ENCODE measurements around the gene OR4F6. TPM values are rescaled to one million over a fixed set of nuclear protein-coding genes. Genes with fewer than 3 reads are reported as not detected.

Gene OR4F6
- total RNA-seq, 1 experiment from 2014 or later = not detected

DNA sequence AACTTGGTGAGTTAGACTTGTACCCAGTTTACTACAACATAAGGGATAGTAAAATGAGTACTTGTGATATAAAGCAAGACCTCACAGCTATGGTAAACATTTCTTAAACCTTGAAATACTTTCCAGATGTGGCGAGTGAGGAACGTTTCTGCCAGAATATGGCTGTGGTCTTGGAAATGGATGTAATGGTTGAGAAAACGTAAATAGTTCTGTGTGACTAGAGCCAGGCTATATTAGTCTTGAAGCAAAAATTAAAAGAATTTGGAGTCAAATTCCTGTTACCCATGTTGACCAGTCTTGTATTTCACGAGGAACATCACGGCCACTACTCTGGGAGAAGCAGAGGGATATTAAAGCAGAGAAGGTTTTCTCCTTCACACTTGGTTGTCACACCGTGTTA is 23.9 kb downstream of the OR4F6 start:
- ChIA-PET CTCF (no interaction called here), POLR2A (no interaction called here)
- no peak for DNase-seq (ENCODE audit: low spot score)
- Mint-ChIP-seq H3K4me3 (no peak overlapping the region), H3K4me1 (no peaks in the 10 kb centered on the region), H3K27me3 (ENCODE audit: low read depth) (peaks cover 12% of the 10 kb centered on the region), H3K27ac (no peak overlapping the region), H3K9me3 (peaks cover 6% of the 10 kb centered on the region; the same call in 1 of the 2 replicates), H3K36me3 (no peaks in the 10 kb centered on the region)
- TF ChIP-seq, protein P1, sequence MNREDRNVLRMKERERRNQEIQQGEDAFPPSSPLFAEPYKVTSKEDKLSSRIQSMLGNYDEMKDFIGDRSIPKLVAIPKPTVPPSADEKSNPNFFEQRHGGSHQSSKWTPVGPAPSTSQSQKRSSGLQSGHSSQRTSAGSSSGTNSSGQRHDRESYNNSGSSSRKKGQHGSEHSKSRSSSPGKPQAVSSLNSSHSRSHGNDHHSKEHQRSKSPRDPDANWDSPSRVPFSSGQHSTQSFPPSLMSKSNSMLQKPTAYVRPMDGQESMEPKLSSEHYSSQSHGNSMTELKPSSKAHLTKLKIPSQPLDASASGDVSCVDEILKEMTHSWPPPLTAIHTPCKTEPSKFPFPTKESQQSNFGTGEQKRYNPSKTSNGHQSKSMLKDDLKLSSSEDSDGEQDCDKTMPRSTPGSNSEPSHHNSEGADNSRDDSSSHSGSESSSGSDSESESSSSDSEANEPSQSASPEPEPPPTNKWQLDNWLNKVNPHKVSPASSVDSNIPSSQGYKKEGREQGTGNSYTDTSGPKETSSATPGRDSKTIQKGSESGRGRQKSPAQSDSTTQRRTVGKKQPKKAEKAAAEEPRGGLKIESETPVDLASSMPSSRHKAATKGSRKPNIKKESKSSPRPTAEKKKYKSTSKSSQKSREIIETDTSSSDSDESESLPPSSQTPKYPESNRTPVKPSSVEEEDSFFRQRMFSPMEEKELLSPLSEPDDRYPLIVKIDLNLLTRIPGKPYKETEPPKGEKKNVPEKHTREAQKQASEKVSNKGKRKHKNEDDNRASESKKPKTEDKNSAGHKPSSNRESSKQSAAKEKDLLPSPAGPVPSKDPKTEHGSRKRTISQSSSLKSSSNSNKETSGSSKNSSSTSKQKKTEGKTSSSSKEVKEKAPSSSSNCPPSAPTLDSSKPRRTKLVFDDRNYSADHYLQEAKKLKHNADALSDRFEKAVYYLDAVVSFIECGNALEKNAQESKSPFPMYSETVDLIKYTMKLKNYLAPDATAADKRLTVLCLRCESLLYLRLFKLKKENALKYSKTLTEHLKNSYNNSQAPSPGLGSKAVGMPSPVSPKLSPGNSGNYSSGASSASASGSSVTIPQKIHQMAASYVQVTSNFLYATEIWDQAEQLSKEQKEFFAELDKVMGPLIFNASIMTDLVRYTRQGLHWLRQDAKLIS (CRISPR knock-in tag; IDR thresholded peaks at IDR 0.05; ENCODE audit: borderline replicate concordance) = no peak
- TF ChIP-seq, protein P2, sequence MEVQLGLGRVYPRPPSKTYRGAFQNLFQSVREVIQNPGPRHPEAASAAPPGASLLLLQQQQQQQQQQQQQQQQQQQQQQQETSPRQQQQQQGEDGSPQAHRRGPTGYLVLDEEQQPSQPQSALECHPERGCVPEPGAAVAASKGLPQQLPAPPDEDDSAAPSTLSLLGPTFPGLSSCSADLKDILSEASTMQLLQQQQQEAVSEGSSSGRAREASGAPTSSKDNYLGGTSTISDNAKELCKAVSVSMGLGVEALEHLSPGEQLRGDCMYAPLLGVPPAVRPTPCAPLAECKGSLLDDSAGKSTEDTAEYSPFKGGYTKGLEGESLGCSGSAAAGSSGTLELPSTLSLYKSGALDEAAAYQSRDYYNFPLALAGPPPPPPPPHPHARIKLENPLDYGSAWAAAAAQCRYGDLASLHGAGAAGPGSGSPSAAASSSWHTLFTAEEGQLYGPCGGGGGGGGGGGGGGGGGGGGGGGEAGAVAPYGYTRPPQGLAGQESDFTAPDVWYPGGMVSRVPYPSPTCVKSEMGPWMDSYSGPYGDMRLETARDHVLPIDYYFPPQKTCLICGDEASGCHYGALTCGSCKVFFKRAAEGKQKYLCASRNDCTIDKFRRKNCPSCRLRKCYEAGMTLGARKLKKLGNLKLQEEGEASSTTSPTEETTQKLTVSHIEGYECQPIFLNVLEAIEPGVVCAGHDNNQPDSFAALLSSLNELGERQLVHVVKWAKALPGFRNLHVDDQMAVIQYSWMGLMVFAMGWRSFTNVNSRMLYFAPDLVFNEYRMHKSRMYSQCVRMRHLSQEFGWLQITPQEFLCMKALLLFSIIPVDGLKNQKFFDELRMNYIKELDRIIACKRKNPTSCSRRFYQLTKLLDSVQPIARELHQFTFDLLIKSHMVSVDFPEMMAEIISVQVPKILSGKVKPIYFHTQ (CRISPR knock-in tag; IDR thresholded peaks at IDR 0.05) = no peak
- TF ChIP-seq TEAD4 (CRISPR knock-in tag; IDR thresholded peaks at IDR 0.05) = no peak
- ATAC-seq = no peak

DNA sequence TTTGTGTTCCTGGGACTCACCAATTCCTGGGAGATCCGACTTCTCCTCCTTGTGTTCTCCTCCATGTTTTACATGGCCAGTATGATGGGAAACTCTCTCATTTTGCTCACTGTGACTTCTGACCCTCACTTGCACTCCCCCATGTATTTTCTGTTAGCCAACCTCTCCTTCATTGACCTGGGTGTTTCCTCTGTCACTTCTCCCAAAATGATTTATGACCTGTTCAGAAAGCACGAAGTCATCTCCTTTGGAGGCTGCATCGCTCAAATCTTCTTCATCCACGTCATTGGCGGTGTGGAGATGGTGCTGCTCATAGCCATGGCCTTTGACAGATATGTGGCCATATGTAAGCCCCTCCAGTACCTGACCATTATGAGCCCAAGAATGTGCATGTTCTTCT is 25.5 kb downstream of the OR4F6 start:
- peaks cover 14% of the 10 kb centered on the region for H3K9me3 Mint-ChIP-seq
- TF ChIP-seq, protein P3, sequence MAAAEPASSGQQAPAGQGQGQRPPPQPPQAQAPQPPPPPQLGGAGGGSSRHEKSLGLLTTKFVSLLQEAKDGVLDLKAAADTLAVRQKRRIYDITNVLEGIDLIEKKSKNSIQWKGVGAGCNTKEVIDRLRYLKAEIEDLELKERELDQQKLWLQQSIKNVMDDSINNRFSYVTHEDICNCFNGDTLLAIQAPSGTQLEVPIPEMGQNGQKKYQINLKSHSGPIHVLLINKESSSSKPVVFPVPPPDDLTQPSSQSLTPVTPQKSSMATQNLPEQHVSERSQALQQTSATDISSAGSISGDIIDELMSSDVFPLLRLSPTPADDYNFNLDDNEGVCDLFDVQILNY (CRISPR knock-in tag; IDR thresholded peaks at IDR 0.05) = no peak
- TF ChIP-seq, protein P4, sequence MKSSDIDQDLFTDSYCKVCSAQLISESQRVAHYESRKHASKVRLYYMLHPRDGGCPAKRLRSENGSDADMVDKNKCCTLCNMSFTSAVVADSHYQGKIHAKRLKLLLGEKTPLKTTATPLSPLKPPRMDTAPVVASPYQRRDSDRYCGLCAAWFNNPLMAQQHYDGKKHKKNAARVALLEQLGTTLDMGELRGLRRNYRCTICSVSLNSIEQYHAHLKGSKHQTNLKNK (CRISPR knock-in tag; IDR thresholded peaks at IDR 0.05) = no peak
- TF ChIP-seq KAT7 (CRISPR knock-in tag; IDR thresholded peaks at IDR 0.05; ENCODE audit: borderline replicate concordance) = no peak
- TF ChIP-seq, protein P1 (CRISPR knock-in tag; IDR thresholded peaks at IDR 0.05; ENCODE audit: borderline replicate concordance) = no peak
- TF ChIP-seq, protein P5, sequence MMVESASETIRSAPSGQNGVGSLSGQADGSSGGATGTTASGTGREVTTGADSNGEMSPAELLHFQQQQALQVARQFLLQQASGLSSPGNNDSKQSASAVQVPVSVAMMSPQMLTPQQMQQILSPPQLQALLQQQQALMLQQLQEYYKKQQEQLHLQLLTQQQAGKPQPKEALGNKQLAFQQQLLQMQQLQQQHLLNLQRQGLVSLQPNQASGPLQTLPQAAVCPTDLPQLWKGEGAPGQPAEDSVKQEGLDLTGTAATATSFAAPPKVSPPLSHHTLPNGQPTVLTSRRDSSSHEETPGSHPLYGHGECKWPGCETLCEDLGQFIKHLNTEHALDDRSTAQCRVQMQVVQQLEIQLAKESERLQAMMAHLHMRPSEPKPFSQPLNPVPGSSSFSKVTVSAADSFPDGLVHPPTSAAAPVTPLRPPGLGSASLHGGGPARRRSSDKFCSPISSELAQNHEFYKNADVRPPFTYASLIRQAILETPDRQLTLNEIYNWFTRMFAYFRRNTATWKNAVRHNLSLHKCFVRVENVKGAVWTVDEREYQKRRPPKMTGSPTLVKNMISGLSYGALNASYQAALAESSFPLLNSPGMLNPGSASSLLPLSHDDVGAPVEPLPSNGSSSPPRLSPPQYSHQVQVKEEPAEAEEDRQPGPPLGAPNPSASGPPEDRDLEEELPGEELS (CRISPR knock-in tag; IDR thresholded peaks at IDR 0.05) = no peak
- TF ChIP-seq, protein P6, sequence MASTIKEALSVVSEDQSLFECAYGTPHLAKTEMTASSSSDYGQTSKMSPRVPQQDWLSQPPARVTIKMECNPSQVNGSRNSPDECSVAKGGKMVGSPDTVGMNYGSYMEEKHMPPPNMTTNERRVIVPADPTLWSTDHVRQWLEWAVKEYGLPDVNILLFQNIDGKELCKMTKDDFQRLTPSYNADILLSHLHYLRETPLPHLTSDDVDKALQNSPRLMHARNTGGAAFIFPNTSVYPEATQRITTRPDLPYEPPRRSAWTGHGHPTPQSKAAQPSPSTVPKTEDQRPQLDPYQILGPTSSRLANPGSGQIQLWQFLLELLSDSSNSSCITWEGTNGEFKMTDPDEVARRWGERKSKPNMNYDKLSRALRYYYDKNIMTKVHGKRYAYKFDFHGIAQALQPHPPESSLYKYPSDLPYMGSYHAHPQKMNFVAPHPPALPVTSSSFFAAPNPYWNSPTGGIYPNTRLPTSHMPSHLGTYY (CRISPR knock-in tag; IDR thresholded peaks at IDR 0.05) = no peak
- TF ChIP-seq, protein P7, sequence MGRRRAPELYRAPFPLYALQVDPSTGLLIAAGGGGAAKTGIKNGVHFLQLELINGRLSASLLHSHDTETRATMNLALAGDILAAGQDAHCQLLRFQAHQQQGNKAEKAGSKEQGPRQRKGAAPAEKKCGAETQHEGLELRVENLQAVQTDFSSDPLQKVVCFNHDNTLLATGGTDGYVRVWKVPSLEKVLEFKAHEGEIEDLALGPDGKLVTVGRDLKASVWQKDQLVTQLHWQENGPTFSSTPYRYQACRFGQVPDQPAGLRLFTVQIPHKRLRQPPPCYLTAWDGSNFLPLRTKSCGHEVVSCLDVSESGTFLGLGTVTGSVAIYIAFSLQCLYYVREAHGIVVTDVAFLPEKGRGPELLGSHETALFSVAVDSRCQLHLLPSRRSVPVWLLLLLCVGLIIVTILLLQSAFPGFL (CRISPR knock-in tag; IDR thresholded peaks at IDR 0.05; ENCODE audit: borderline replicate concordance) = no peak
- TF ChIP-seq, protein P8, sequence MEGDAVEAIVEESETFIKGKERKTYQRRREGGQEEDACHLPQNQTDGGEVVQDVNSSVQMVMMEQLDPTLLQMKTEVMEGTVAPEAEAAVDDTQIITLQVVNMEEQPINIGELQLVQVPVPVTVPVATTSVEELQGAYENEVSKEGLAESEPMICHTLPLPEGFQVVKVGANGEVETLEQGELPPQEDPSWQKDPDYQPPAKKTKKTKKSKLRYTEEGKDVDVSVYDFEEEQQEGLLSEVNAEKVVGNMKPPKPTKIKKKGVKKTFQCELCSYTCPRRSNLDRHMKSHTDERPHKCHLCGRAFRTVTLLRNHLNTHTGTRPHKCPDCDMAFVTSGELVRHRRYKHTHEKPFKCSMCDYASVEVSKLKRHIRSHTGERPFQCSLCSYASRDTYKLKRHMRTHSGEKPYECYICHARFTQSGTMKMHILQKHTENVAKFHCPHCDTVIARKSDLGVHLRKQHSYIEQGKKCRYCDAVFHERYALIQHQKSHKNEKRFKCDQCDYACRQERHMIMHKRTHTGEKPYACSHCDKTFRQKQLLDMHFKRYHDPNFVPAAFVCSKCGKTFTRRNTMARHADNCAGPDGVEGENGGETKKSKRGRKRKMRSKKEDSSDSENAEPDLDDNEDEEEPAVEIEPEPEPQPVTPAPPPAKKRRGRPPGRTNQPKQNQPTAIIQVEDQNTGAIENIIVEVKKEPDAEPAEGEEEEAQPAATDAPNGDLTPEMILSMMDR (IDR thresholded peaks at IDR 0.05) = no peak
- peaks cover 11% of the 10 kb centered on the region for H3K27me3 Mint-ChIP-seq (ENCODE audit: low read depth)
- no peaks in the 10 kb centered on the region for H3K4me1 Mint-ChIP-seq
- no peak overlapping the region for H3K4me3 Mint-ChIP-seq
- ATAC-seq = no peak
- POLR2A ChIA-PET = no interaction called here
- no peak for DNase-seq (ENCODE audit: low spot score)
- H3K27ac Mint-ChIP-seq = no peak overlapping the region
- CTCF ChIA-PET = no interaction called here
- H3K36me3 Mint-ChIP-seq = no peaks in the 10 kb centered on the region
